GM19025 (cell line): ENCODE measurements around the gene UGP2.

Source experiments
- ATAC-seq: cut with Tn5 transposase; IDR thresholded peaks from one replicate; pipeline ENCODE4 v1.9.1; 2021; ENCODE audit warnings: mild to moderate bottlenecking, low read depth, moderate library complexity; ENCODE audit not compliant: unreplicated experiment

Gene UGP2

DNA sequence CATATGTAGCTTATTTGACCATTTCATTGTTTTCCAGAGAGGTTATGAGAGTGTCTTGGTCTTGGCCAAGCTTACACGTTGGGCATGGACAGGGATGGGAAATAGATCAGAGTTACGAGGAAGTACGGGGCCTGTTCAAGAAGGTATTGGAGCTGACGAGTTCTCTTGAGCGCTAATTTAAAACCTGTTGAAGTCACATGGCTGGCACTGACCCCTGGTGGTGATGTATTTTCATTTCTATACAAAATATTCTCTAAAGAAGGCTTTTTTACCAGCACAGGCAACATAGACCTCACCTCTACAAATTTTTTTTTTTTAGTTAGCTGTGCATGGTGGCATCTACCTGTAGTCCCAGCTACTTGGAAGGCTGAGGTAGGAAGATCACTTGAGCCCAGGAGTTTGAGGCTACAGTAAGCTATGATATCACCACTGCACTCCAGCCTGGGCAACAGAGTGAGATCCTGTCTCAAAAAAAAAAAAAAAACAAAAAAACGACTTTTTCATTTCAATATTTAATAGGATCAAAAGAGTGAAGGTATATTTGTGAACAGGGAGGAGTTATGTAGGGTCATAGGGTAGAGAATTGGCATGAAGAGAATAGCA is 19.6 kb downstream of the UGP2 start:
- ATAC-seq, result no peak

DNA sequence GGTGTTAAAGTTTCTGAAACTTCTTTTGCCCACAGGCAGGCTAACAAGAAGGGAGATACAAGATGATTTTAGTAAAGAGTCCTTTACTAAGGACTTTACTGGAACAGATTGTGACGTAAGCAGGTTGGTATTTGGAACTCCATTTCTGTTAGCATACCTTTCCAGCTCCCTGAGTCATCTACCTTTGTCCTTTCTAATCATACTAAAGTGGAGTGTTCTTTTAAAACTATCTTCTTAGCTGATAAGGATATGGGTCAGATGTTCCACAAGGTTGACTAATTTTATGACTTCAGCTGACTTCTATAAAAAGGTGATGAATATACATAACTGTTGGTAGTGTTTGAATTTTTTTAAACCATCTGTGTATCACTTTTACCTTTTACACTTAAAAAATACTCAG is 21.1 kb downstream of the UGP2 start:
- no peak for ATAC-seq

DNA sequence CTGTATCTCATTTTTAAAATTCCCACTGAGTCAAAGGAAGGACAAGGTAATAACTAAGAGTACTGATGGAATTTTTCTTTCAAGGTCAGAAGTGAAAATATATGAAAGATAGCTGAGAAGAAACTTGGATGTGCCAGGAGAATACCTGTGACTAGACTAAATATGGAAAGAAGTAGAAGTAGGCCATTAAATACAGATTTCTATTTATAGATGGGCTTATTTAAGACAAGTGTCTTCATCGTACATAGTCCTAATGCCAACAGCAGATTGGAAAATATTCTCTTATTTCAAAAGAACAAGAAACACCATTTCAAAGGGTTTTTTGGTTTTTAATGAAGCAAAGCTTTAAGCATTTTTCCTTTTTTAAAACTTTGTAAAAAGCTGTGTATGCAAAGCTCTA is 22.0 kb downstream of the UGP2 start:
- no peak for ATAC-seq

DNA sequence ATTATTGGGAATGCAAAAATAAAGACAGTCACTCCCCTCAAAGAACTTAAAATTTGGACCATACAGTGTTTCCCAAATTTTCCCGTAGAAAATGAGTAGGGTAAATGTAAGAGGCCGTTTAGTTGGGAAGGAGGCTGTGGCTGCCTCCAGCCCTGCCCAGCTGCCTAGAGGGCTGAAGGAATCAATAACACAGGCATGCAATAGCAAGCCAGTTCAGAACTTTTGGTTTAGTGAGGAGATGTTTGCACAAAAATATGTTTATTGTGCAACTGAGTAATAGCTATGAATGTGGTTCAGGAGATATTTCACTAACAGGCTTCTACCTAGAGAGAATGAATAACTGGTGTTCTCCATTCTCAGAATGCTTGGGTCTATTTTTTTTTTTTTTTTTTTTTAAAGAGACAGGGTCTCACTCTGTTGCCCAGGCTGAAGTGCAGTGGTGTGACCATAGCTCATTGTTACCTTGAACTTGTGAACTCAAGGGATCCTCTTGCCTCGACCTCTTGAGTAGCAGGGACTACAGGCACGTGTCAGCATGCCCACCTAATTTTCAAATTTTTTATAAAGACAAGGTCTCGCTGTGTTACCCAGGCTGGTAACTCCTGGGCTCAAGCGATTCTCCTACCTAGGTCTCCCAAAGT is 23.6 kb downstream of the UGP2 start:
- ATAC-seq, result no peak

DNA sequence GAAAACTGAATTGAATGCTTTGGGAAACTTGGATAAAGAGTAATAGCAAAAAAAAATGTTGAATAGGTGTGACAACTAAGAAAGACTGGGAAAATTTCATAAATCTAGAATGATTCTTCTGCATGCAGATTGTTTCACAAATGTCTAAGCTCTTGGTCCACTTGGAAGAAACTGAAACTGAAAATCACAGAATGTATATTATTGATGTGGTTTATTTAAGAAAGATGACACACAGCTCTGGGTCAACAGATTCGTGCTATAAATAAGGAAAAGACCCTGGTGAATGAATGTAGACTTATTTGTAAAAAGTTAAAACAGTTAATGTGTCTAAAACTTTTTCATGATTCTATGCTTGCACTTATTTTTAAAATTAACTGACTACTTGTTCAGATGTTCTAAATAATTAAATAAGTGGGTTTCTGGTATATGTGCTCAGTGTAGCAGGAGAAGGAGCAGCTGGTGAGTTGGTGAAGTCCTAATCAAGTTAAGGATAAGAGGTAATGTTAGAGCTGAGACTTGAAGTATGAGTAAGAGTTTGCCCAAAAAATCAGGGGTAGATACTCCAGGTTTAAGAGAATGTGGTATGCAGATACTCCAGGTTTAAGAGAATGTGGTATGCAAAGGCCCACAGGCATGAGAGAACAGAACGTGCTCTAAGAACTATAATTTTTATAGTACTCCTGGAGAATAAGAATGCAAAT is 24.5 kb downstream of the UGP2 start:
- no peak for ATAC-seq

DNA sequence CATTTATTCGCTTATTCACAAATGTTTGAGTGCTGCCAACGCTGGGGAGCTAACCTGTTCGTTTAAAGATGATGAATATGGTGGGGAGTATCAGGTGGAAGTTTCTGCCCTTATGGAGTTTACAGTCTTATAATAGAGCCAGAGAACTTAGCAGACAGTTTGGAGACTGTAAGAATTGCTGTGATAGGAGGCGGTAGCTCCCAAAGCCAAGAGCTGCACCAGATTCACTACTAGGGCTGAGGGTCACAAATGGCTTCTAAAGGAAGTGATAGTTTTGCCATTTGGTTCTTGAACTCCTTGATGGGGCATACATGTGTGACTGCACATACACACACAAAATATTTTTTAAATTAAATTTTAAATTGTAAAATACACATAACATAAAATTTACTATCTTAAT is 29.0 kb downstream of the UGP2 start:
- ATAC-seq, result no peak

DNA sequence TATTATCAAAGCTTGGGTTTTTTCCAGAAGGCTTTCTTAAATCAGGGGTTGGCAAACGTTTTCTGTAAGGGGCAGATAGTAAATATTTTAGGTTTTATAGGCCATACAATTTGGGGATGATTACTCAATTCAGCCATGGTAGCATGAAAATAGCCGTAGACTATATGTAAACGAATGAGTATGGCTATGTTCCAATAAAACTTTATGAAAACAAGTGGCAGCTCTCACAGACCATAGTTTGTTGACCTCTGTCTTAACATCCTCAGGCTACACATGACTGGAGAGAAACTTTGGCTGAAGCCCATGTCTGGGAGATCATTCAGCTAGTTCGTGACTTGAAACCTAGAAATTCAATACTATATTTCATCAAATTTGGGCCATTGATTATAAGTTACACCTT is 30.2 kb downstream of the UGP2 start:
- no peak for ATAC-seq

DNA sequence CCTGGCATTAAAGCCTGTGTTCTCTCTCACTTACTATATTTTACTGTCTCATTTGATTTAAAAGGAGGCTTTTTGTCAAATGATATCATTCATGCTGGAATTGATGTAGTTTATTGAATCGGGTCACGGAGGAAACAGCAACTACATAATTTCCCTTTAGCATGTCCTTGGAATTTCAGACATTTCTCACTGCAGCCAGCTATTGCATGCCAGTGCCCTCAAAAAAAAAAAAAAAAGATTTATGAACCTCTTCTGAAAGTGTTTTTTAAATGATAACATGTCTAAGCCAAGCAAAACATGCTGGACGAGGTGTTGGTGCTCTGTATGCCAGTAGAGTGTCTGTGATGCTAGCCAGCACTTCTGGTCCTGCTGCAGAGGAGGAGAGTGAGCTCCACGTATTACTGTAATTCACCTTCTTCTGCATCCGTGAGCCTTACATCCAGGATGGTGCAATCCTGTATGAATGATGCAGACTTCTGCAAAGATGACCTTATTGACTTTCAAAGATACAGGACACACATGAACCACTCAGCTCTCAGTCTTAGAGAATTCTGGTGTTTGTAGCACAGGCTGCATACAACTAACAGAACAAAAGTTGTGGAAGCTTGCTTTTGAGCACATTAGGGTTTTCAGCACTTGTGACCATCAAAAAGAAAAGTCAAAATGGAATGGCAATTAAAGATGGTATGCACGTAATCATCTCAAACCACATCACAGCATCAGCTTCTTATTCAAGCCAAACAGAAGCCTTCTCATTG is 31.1 kb downstream of the UGP2 start:
- ATAC-seq, result no peak

DNA sequence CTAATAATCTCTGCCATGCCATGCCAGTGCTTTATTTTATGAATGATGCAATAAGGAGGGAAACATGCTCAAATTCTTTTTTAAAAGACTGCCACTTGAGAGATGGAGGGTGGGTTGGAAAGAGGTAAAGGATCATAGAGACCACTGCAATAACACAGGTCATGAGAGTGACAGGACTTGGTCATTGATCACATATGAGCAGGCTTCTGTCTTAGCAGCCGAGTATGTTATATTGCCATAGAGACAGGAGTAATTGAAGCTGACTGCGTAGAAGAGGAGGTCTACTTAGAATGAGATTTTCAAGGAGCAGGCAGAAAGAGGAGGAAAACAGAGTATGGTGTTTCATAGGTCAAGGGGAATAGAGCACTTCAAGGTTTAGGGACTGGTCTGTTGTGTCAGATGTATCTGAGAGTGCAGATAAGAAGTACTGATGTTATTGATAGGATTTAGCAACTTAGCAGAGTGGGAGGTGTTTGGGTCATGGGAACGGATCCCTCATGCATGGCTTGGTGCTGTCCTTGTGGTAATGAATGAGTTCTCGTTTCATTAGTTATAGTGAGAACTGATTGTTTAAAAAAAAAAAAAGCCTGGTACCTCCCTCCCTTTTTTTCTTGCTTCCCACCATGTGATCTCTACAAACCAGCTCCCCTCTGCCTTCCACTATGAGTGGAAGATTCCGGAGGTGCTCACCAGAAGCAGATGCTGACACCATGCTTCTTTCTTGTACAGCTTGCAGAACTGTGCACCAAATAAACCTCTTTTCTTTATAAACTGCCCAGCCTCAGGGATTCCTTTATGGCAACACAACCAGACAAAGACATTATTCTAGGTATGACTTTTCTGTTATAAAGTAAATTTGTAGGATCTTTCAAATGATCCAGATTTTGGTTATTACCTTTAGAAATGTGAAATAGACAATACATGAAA is 32.8 kb downstream of the UGP2 start:
- no peak for ATAC-seq

DNA sequence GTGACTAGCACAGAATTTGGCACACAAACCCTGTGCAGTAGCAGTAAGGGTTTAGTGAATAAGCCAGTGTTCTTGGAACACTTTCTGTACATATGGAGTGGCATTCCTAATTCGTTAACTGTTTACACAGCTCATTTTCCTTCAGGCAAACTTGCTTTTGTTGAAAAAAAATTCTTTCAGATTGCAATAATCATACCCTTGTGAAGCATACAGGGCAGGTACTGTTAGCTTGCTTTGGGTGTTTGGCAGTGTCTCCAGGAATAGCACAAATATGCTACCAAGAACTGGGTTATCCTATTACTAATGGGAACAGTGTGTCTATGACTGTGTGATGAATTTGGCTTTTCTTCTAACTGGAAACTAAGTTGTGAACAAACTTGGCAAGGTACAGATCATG is 33.4 kb downstream of the UGP2 start:
- no peak for ATAC-seq

DNA sequence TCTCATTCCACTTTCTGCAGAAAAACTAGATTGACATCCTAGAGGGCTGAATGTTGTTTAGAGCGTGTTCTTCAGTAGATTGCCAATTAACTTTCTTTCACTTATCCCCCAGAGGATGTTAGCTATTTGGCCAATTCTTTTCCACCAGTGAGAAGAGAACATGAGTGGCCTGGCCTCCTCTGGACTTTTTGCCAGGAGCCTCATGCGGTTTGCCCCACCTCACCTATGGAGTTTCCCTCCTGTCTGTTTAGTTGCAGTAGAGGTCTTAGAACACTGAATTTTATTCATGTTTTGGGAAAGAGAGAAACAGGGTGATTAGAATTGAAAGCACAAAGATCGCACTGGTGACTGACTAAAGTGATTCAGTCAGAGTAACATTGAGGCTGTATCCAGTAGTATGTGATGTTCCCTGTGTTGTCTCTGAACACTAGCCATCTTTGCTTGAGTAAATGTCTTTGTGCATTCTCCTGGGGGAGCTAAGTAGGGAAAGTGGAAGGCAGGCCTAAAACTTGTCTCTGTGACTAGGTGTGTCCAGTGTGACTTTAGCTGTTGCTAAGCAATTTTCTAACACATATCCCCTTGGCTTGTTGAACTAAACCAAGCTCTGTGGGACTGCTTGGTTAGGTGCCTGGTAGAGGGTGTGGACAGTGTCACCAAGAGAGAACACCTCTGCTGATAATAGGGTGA is 34.0 kb downstream of the UGP2 start:
- ATAC-seq, result no peak

DNA sequence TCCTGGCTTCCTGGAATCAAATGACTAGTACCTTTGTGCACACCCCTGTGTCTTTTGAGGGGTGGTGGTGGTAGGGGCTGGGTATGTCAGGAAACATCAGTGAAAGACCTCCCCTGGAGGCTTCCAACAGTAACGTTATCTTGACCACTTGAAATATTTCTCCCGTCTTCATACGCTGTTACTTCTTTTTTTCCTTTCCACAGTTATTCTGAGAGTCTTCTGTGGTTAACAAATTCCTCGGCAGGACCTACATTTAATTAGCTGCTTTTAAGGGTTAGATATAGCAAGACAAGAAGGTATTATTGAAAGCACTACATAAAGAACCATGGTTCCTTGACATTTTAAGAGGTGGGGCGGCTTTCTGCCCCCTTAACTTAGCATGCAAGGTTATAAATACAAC is 34.6 kb downstream of the UGP2 start:
- no peak for ATAC-seq

DNA sequence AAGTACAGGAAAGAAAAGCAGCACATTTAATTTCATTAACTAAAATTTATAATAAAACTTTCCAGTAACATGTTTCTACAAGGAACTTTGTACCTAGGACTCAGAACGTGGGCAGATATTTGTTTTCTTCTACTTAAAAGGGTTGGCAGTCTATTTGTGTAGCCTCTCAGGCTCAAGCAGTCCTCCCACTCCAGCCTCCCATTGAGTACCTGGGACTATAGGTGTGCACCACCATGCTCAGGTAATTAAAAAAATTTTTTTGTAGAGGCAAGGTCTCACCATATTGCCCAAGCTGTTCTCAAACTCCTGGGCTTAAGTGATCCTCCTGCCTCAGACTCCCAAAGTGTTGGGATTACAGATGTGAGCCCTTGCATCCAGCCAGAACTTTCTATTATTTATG is 36.8 kb downstream of the UGP2 start:
- ATAC-seq, result no peak

DNA sequence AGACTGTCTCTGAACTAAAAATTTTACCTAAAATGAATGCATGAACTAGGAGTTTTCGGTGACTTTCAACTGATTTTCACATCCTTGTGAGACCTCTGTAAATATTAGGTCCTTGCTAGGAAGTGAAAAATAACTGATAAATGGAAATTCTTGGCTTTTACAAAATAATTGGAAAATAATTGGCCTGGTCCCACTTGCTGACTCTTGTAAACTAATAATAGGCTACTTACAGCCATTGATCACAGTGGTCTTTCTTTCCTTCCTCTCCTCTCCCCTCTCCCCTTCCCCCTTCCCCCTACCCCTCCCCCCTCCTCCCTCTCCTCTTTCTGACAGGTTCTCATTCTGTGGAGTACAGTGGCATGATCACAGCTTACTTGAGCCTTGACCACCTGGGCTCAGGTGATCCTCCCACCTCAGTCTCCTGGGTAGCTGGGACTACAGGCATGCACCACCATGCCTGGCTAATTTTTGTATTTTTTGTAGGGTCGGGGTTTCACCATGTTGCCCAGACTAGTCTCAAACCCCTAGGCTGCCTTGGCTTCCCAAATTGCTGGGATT is 38.3 kb downstream of the UGP2 start:
- no peak for ATAC-seq

DNA sequence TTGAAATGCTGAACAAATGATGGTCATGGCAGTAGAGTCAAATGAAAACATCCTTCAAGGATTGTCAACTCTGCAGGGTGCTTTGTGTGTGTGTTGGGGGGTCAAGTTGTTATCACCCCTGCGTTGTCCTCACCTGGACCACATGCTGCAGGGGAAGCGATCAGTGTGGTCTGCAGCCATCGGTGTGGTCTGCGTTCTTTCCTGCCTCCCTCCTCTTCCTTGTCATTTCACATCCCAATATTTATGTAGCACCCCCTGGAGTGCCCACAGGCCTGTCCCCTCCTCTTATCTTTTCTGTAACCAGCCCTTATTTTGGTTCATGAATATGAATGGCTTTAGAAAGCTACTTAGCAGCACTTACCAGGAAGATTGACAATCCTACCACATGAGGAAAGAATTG is 38.9 kb downstream of the UGP2 start:
- no peak for ATAC-seq

DNA sequence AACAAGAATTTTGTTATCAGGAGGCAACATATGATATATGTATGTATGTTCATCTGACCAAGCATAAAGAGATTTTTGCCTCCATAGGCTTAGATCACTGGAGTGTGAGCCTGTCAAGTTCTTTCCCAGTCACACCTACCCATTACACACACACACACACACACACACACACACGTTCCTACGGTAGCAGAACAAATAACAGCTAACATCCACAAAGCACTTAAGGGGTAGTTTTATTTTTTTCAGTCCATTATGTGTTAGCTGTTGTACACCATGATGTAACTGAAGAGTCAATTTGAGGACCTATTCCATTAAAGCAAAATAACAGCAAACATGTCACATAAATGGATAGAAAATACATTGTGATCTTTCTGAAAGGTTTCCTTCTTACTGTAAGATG is 39.5 kb downstream of the UGP2 start:
- ATAC-seq, result no peak

DNA sequence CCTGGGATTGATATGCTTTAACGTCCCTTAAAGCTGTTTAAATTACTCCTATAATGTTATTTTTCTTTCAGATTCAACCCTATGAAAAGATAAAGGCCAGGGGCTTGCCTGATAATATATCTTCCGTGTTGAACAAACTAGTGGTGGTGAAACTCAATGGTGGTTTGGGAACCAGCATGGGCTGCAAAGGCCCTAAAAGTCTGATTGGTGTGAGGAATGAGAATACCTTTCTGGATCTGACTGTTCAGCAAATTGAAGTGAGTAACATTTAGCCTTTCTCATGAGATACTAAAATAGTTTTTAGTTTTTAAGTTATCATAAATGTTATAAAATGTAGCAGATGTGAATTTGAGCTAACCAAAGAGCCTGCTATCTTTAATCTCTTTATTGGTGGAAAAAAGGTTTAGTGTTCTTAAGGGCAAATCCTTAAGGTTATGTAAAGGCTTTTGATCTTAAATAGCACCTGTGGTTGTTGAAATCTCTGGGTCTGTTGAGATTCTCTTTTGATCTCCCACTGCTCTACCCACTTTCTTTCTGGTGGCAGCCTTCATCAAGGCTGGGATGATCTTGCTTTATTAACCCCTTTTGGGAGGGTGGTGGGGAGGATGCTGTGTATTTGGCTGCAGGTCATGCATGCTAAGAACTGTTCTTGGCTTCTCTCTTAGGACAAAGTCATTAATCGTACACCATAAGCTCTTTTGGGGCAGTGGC is 40.9 kb downstream of the UGP2 start:
- ATAC-seq, result no peak

DNA sequence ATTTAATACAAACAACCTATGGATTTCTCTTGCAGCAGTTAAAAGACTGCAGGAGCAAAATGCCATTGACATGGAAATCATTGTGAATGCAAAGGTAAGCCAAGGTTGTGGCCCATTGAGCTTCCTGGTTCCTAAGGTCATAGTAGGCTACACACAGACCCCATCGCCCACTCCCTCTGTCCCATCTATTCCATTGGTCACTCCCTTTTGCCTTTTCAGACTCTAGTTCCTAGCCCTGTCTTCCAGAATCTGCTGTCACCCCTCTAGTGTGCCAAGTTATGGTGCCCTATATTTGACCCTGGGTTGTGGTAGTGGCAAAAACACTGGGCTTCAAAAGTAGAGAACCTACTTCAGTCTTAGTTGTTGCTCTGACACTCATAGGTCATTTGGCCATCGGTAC is 44.7 kb downstream of the UGP2 start:
- ATAC-seq, result no peak

DNA sequence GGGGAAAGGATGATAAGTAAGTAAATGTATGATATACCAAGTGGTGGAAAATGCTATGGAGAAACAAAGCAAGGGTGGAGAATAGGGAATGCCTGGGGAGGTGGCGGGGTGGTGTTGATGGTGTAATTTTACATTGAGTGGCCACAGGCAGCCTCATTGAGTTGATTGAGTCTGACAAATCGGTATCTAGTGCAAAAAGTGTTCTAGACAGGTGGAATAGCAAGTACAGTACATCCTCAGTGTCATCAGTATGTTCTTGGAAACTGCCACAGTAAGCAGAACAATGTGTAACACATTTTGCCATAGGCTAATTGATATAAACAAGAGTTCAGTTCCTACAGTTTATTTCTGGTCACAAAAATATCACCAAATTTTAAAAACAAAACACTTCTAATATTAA is 46.4 kb downstream of the UGP2 start:
- ATAC-seq, result no peak
